Cardiac muscle cell (in vitro differentiated cells and primary cell): Measurements from ENCODE around the gene SETBP1. TPM values are rescaled to one million over a fixed set of nuclear protein-coding genes. Genes with fewer than 3 reads are reported as not detected.

Experiments
- DNase-seq, 2 donors: peaks; one replicate each; pipeline versions ENCODE4 v3.0.0 to v3.0.0-alpha.2; 2010 to 2017; ENCODE audit warnings: low read depth in 1 of 2, low spot score in 1 of 2
- H3K27ac ChIP-seq: fragments of 200-600 bp; sonication (generic); 2 replicates; pipeline ENCODE4 v1.5.1; 2016
- H3K27me3 ChIP-seq: fragments of 200-600 bp; sonication (generic); 2 replicates; pipeline ENCODE4 v1.6.0; 2016; ENCODE audit warnings: control low read depth
- H3K36me3 ChIP-seq: fragments of 200-600 bp; sonication (generic); 2 replicates; pipeline ENCODE4 v1.5.1; 2016; ENCODE audit warnings: control low read depth
- H3K4me1 ChIP-seq: fragments of 200-600 bp; sonication (generic); 2 replicates; pipeline ENCODE4 v1.8.1; 2017; ENCODE audit warnings: low read depth, mild to moderate bottlenecking, mixed run types
- H3K4me3 ChIP-seq: fragments of 200-600 bp; sonication (generic); 2 replicates; pipeline ENCODE4 v1.5.1; 2016; ENCODE audit warnings: mild to moderate bottlenecking
- H3K9me3 ChIP-seq: fragments of 200-600 bp; sonication (generic); 2 replicates; pipeline ENCODE4 v1.5.1; 2017; ENCODE audit warnings: low read depth, mild to moderate bottlenecking, control low read depth
- polyA plus RNA-seq: library from polyadenylated mRNA; unstranded; fragments of >200 nt; fragmentation: Nextera tagmentation; extraction: Ambion mirVana; gene quantifications from 2 replicates; pipeline ENCODE4 v1.2.1, GENCODE V29; 2016
- total RNA-seq: library from RNA; depleted of rRNA; stranded (reverse); fragments of >200 nt; gene quantifications from 2 replicates; pipeline ENCODE4 v1.2.3, GENCODE V29; 2016
- TF ChIP-seq, protein P1 (sequence below): IDR thresholded peaks from 2 replicates; pipeline ENCODE4 v1.5.1; 2012; ENCODE audit warnings: low read depth, mild to moderate bottlenecking, low read length

Gene SETBP1
- total and polyA plus RNA-seq, 2 experiments from 2014 or later: 6.3 to 30.6 TPM

DNA sequence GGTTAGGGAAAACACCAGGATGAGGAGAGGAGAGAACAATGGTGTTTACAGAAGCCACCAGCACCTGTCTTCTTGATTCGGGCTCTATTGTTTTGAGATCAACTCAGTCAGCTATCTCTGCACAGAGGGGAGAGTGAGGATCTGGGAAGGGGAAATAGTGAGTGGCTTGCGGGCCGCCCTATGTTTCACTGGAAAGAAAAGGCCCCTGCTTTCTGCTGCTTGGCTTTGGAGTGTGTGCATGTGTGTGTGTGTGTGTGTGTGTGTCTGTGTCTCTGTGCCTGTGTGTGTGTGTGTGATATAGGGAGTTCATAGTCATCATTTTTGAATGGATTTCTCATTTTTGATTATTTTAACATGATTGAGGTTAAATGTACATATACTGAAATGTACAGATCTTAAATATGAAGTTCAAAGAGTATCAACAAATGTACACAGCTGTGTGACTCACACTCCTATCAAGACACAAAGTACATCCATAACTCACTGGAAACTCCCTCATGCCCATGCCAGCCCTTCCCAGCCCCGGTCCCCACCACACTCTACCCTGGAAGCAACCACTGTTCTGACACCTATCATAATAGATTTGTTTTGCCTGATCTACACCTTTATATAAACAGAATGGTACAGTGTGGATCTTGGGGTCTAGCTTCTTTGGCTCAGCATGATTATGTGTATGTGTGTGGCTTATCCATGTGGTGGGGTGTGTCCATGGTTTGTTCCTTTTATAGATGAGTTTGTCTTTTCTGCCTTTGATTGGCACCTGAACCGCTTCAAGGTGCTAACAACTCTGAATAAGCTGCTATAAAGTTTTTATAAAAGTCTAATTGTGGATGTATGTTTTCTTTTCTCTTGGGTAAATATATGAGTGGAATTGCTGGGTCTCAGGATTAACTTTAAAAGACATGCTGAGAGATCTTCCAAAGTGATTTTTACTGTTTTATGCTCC is 258.3 kb downstream of the SETBP1 start:
- Histone ChIP-seq H3K4me3 (no peak overlapping the region), H3K36me3 (no peaks in the 10 kb centered on the region), H3K27ac (no peak overlapping the region), H3K27me3 (no peaks in the 10 kb centered on the region), H3K9me3 (no peaks in the 10 kb centered on the region), H3K4me1 (peaks cover 11% of the 10 kb centered on the region)
- TF ChIP-seq, protein P1, sequence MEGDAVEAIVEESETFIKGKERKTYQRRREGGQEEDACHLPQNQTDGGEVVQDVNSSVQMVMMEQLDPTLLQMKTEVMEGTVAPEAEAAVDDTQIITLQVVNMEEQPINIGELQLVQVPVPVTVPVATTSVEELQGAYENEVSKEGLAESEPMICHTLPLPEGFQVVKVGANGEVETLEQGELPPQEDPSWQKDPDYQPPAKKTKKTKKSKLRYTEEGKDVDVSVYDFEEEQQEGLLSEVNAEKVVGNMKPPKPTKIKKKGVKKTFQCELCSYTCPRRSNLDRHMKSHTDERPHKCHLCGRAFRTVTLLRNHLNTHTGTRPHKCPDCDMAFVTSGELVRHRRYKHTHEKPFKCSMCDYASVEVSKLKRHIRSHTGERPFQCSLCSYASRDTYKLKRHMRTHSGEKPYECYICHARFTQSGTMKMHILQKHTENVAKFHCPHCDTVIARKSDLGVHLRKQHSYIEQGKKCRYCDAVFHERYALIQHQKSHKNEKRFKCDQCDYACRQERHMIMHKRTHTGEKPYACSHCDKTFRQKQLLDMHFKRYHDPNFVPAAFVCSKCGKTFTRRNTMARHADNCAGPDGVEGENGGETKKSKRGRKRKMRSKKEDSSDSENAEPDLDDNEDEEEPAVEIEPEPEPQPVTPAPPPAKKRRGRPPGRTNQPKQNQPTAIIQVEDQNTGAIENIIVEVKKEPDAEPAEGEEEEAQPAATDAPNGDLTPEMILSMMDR: no peak
- no peak for DNase-seq

DNA sequence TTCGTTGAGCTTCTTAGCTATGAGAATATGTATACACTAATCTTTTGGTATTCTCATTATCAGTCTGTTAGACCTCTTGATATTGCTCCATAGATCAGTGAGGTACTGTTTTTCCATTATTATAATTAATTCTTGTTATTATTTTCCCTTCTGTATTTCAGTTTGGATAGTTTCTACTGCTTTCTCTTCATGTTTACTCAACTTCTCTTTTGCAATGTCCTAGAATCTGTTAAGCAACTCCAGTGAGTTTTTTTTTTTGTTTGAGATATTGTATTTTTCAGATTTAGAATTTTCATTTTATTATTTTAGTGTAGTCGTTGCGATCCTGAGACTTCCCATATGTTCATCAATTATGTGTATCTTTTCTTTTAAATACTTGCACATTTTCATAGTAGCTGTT is 260.8 kb downstream of the SETBP1 start:
- Histone ChIP-seq H3K4me1 (peaks cover 11% of the 10 kb centered on the region), H3K4me3 (no peak overlapping the region), H3K27me3 (no peaks in the 10 kb centered on the region), H3K36me3 (no peaks in the 10 kb centered on the region), H3K9me3 (no peaks in the 10 kb centered on the region), H3K27ac (no peak overlapping the region)
- TF ChIP-seq, protein P1: no peak
- DNase-seq: no peak

DNA sequence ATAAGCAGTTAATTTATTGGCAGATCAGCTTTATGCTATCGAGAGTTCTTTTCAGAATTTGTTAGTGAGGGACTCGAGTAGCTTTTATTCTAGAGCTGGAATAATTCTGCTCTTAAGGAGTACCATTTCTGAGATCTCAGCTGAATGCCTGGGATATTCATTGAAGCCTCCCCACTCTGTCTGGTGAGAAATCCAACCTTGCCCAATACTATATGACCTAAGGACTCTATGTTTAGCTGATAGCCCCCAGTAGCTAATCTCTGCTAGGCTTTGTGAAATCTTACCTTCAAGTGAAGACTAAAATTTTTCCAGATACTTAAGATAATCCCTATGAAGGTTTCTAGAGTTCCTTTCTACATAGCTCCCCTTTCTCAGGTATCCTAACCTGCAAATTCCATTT is 261.4 kb downstream of the SETBP1 start:
- Histone ChIP-seq H3K27me3 (no peaks in the 10 kb centered on the region), H3K4me1 (peaks cover 11% of the 10 kb centered on the region), H3K9me3 (no peaks in the 10 kb centered on the region), H3K27ac (no peak overlapping the region), H3K4me3 (no peak overlapping the region), H3K36me3 (no peaks in the 10 kb centered on the region)
- TF ChIP-seq, protein P1: no peak
- no peak for DNase-seq

DNA sequence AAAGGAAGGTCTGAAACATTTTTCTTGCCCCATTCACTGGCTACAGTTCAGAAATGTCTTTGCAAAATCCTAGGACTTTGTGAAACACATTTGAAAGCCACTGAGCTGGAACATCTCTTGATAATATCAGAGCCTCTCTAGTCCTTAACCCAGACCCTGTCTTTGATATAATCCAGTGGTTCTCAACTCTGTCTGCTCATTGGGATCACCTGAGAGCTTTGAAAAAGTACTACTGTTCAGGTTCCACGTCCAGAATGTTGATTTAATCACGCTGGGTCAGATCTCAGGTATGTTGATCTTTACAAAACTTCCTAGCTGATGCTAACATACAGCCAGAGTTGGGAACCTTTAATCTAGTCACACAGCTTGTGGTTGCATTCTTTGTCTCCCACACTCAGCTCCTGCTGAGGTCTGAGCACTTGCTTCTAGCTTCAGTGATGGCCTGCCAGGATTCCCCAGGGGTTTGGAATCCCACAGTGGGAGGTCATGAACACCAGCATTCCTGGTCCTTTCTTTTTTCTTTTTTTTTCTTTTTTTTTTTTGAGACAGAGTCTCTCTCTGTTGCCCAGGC is 262.7 kb downstream of the SETBP1 start:
- Histone ChIP-seq H3K4me3 (no peak overlapping the region), H3K27ac (no peak overlapping the region), H3K27me3 (no peaks in the 10 kb centered on the region), H3K9me3 (no peaks in the 10 kb centered on the region), H3K36me3 (no peaks in the 10 kb centered on the region), H3K4me1 (peaks cover 2% of the 10 kb centered on the region)
- DNase-seq: peak in 1 of 2 donors; percentile 47
- TF ChIP-seq, protein P1: no peak

DNA sequence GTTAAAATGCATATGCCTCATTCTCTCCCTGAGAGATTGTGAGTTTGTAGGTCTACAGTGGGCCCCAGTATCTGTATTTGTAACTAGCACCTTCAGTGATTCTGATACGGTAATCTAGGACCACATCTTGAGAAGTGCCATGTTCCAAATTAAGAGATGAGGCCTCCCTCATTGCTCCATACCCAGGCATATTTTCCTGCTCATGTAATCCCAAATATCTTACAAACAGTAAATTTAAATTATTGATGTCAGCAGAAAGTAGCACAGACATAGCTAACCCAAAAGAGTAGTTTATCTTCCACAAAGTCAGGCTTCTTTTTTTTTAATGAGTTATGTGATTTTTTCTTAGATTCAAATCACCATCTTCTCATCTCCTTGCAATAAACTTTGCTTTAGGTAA is 263.8 kb downstream of the SETBP1 start:
- no peak overlapping the region for H3K27ac ChIP-seq

More for the DNA sequence above, 263.8 kb downstream of the SETBP1 start:
- Histone ChIP-seq H3K36me3 (no peaks in the 10 kb centered on the region), H3K4me3 (no peak overlapping the region), H3K4me1 (no peaks in the 10 kb centered on the region), H3K27me3 (no peaks in the 10 kb centered on the region), H3K9me3 (no peaks in the 10 kb centered on the region)
- TF ChIP-seq, protein P1: no peak
- no peak for DNase-seq
